Measurements from ENCODE around the gene THOC2. TPM values are rescaled to one million over a fixed set of nuclear protein-coding genes. Genes with fewer than 3 reads are reported as not detected.

Gene THOC2
- total RNA-seq, 4 donors from 2014 or later: 60.3 to 81.8 (median 67.7) TPM

DNA sequence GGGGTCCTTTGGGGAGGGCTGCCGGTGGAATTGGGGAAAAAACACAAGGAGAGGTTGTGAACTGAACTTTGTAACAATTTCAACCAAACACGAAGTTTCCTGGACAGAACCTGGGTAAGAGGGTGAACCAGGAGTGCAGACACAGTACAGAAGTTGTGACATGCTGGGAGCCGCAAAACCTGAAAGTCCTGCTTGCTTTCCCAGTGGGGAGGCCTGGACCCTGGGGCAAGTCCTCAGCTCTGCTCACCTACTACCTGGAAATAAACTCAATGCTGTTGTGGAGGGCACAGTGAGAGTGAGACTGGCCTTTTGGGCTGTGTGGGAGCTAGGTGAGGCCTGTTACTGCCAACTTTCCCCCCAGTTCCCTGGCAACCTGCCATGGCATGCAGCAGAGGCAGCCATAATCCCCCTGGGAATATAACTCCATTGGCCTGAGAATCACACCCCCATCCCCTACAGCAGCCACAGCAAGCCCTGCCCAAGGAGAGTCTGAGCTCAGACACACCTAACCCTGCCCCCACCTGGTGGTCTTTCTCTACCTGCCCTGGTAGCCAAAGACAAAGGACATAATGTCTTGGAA is 162.8 kb downstream of the THOC2 start:
- intact Hi-C loops (cut with DNase I; ENCODE audit: low total_unique reads): no loop called here
- TF ChIP-seq POLR2A (IDR thresholded peaks at IDR 0.05): no peak
- TF ChIP-seq, protein P1, sequence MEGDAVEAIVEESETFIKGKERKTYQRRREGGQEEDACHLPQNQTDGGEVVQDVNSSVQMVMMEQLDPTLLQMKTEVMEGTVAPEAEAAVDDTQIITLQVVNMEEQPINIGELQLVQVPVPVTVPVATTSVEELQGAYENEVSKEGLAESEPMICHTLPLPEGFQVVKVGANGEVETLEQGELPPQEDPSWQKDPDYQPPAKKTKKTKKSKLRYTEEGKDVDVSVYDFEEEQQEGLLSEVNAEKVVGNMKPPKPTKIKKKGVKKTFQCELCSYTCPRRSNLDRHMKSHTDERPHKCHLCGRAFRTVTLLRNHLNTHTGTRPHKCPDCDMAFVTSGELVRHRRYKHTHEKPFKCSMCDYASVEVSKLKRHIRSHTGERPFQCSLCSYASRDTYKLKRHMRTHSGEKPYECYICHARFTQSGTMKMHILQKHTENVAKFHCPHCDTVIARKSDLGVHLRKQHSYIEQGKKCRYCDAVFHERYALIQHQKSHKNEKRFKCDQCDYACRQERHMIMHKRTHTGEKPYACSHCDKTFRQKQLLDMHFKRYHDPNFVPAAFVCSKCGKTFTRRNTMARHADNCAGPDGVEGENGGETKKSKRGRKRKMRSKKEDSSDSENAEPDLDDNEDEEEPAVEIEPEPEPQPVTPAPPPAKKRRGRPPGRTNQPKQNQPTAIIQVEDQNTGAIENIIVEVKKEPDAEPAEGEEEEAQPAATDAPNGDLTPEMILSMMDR (IDR thresholded peaks at IDR 0.05): no peak
- no peak for DNase-seq (ENCODE audit: low spot score in 2 of 2)
- WGBS, 2 donors: 43 to 58% methylated on average over 3 of the region's 3 CpGs
- no peak overlapping the region for H3K4me3 ChIP-seq (ENCODE audit: low read depth, poor library complexity, severe bottlenecking)

DNA sequence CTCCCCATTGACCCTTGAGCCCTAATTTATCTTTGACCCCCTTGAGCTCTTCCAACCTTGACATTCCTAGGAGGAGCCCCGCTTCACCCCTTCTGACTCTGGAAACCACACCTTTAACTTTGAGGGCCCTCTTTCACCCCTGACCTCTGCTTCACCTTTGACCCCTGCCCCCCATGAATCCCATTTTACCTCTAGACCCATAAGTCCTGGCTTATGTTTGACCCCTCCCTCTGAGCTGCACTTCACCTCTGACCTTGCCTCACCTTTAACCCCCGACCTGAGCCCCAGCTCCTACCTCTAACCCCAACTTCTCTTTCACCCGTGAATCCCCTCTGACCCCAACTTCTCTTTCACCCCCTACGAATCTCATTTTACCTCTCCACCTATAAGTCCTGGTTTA is 169.7 kb downstream of the THOC2 start:
- no peak for DNase-seq (ENCODE audit: low spot score in 2 of 2)
- intact Hi-C loops (cut with DNase I; ENCODE audit: low total_unique reads): no loop called here
- no peak for TF ChIP-seq POLR2A (IDR thresholded peaks at IDR 0.05)
- TF ChIP-seq, protein P1 (IDR thresholded peaks at IDR 0.05): no peak
- no peak overlapping the region for H3K4me3 ChIP-seq (ENCODE audit: low read depth, poor library complexity, severe bottlenecking)
- WGBS, 2 donors: 89 to 96% methylated on average over 4 of the region's 4 CpGs

DNA sequence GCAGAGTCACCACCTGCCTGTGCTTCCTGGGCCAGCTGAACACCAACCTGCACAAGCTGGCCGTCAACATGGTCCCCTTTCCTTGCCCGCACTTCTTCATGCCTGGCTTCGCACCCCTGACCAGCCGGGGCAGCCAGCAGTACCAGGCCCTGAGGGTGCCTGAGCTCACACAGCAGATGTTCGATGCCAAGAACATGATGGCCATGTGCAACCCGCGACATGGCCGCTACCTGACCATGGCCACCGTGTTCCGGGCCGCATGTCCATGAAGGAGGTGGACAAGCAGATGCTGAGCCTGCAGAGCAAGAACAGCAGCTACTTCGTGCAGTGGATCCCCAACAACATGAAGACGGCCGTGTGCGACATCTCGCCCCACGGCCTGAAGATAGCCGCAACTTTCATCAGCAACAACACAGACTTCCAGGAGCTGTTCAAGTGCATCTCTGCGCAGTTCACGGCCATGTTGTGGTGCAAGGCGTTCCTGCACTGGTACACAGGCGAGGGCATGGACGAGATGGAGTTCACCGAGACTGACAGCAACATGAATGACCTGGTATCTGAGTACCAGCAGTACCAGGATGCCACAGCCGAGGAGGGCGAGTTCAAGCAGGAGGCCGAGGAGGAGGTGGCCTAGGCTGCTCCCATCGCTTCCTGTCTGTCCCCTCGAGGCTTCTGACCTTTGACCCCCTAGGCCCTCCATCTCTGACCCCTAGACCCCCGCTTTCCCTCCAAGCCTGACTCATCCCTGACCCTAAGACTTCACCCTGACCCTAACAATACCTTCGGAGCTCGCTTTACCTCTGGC is 170.3 kb downstream of the THOC2 start:
- TF ChIP-seq, protein P1 (IDR thresholded peaks at IDR 0.05): no peak
- TF ChIP-seq POLR2A (IDR thresholded peaks at IDR 0.05): no peak
- no peak for DNase-seq (ENCODE audit: low spot score in 2 of 2)
- 93 to 95% methylated on average over 25 to 32 of the region's 32 CpGs for WGBS, 2 donors
- H3K4me3 ChIP-seq (ENCODE audit: low read depth, poor library complexity, severe bottlenecking): no peak overlapping the region
- intact Hi-C loops (cut with DNase I; ENCODE audit: low total_unique reads): no loop called here

DNA sequence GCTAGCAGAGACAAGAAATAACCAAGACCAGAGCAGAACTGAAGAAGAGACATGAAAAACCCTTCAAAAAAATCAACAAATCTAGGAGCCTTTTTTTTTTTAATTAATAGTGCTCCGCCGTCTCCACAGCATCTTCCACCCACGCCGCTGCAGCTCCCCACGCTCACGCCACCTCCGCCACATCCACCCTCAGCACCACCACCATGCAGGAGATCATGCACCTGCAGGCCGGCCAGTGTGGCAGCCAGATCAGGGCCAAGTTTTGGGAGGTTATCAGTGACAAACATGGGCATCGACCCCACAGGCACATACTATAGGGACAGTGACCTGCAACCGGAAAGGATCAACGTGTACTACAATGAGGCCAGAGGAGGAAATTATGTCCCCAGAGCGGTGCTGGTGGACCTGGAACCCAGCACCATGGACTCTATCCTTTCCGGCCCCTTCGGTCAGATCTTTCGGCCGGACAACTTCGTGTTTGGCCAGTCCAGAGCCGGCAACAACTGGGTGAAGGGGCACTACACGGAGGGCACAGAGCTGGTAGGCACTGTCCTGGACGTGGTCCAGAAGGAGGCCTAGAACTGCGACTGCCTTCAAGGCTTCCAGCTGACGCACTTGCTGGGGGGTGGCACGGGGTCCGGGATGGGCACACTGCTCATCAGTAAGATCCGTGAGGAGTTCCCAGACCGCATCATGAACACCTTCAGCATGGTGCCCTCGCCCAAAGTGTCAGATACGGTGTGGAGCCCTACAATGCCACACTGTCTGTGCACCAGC is 171.2 kb downstream of the THOC2 start:
- no peak for DNase-seq (ENCODE audit: low spot score in 2 of 2)
- 96 to 98% methylated on average over 20 to 27 of the region's 28 CpGs for WGBS, 2 donors

DNA sequence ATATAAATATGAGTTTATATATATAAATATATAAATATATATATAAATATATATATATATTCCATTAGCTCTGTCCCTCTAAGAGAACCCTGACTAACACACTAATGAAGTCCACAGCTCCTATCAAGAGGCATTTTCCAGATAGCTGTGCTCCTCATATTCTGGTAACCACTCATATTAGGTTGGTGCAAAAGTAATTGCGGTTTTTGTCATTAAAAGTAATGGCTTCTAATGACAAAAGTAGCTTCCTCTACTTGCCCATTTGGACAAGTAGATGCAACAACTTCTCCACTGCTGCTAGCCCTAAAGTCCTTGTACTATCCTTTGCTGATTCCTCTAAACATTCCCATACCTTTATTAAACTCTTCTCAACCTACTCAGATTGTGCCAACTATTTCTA is 182.0 kb downstream of the THOC2 start:
- no peak for TF ChIP-seq POLR2A (IDR thresholded peaks at IDR 0.05)
- TF ChIP-seq, protein P1 (IDR thresholded peaks at IDR 0.05): no peak
- H3K4me3 ChIP-seq (ENCODE audit: low read depth, poor library complexity, severe bottlenecking): no peak overlapping the region
- 85 to 100% methylated on average over 1 of the region's 1 CpG for WGBS, 2 donors
- DNase-seq (ENCODE audit: low spot score in 2 of 2): no peak
- intact Hi-C loops (cut with DNase I; ENCODE audit: low total_unique reads): no loop called here

More for the DNA sequence above, 171.2 kb downstream of the THOC2 start:
- H3K4me3 ChIP-seq (ENCODE audit: low read depth, poor library complexity, severe bottlenecking): no peak overlapping the region
- intact Hi-C loops (cut with DNase I; ENCODE audit: low total_unique reads): no loop called here
- TF ChIP-seq, protein P1 (IDR thresholded peaks at IDR 0.05): no peak

Other genes with a start within 250 kb of the THOC2 start
- 10 to 100 TPM; 21.9 to 39.4 (median 33.3) TPM for gene XIAP, start 127.0 kb upstream of the THOC2 start, total RNA-seq
- 10 to 100 TPM; 54.6 to 89.3 (median 63.6) TPM for gene STAG2, start 228.7 kb upstream of the THOC2 start, total RNA-seq